ENCODE results near the gene DNTT.

GRCh38 chr10:96374985-96375830 lies 71.0 kb downstream of the DNTT start:
- TF ChIP-seq CTCF (IDR thresholded peaks at IDR 0.05; ENCODE audit: insufficient read depth, low read length) (peak; percentile 99), GABPA (IDR thresholded peaks at IDR 0.05; ENCODE audit: low read depth) (no peak), REST (IDR thresholded peaks at IDR 0.05; ENCODE audit: insufficient replicate concordance, low read depth) (no peak), POLR2AphosphoS5 (IDR thresholded peaks at IDR 0.05; ENCODE audit: low read depth) (no peak), SPI1 (IDR thresholded peaks at IDR 0.05; ENCODE audit: borderline replicate concordance, low read depth) (0 out of 2 replicates have a peak, but pooled peaks have one; percentile 6)

Data from HL-60 (cell line).